Liver (tissue), 9 donors: ENCODE data around the gene POLR1H. TPM values are rescaled to one million over a fixed set of nuclear protein-coding genes. Genes with fewer than 3 reads are reported as not detected.

Experiments used
- DNase-seq: peaks from one replicate; pipeline ENCODE4 v3.0.0-alpha.2; 2017; ENCODE audit warnings: low spot score
- H3K27ac ChIP-seq, 2 donors: one replicate each; pipeline ENCODE4 v1.7.0; 2013; ENCODE audit warnings: inconsistent platforms in 2 of 2, low read length in 2 of 2, control low read depth in 1 of 2, low read depth in 1 of 2, mild to moderate bottlenecking in 1 of 2
- H3K27me3 ChIP-seq, 4 donors: one replicate each; pipeline versions ENCODE4 v1.6.1 to v1.7.0; 2013; ENCODE audit warnings: low read length in 3 of 4, inconsistent platforms in 1 of 4, mild to moderate bottlenecking in 1 of 4, moderate library complexity in 1 of 4; ENCODE audit not compliant: control insufficient read depth in 4 of 4, insufficient read depth in 4 of 4
- H3K36me3 ChIP-seq, 4 donors: one replicate each; pipeline versions ENCODE4 v1.6.1 to v1.7.0; 2013; ENCODE audit warnings: low read length in 3 of 4, mild to moderate bottlenecking in 3 of 4, low read depth in 1 of 4, moderate library complexity in 1 of 4; ENCODE audit not compliant: control insufficient read depth in 4 of 4, insufficient read depth in 3 of 4
- H3K4me1 ChIP-seq, 4 donors: one replicate each; pipeline versions ENCODE4 v1.6.1 to v1.7.0; 2013; ENCODE audit warnings: low read length in 3 of 4, mild to moderate bottlenecking in 3 of 4, moderate library complexity in 1 of 4; ENCODE audit not compliant: control insufficient read depth in 4 of 4, insufficient read depth in 4 of 4
- H3K4me3 ChIP-seq, 3 donors: one replicate each; pipeline versions ENCODE4 v1.6.1 to v1.7.0; 2013; ENCODE audit warnings: low read length in 3 of 3, control low read depth in 1 of 3, low read depth in 1 of 3, mild to moderate bottlenecking in 1 of 3
- H3K9ac ChIP-seq, 2 donors: one replicate each; pipeline ENCODE4 v1.7.0; 2013; ENCODE audit warnings: low read length in 2 of 2, mild to moderate bottlenecking in 2 of 2, moderate library complexity in 2 of 2, control low read depth in 1 of 2, low read depth in 1 of 2
- H3K9me3 ChIP-seq, 4 donors: one replicate each; pipeline versions ENCODE4 v1.6.1 to v1.7.0; 2013; ENCODE audit warnings: low read length in 3 of 4; ENCODE audit not compliant: control insufficient read depth in 4 of 4
- ATF3 ChIP-seq: IDR thresholded peaks from 2 replicates; pipeline ENCODE4 v1.6.1; 2016; ENCODE audit warnings: antibody characterized with exemption
- CTCF ChIP-seq: fragments of 150-350 bp; IDR thresholded peaks from 2 replicates; pipeline ENCODE4 v1.5.1; 2017; ENCODE audit warnings: improper control_type of control experiment, low read depth, low read length; ENCODE audit not compliant: missing input control
- EGR1 ChIP-seq, 2 donors: IDR thresholded peaks; 2 replicates each; pipeline ENCODE4 v1.6.1; 2016 to 2018; ENCODE audit warnings: antibody characterized with exemption in 2 of 2, low read depth in 2 of 2
- GABPA ChIP-seq, 2 donors: IDR thresholded peaks in 1 of 2; conservative IDR thresholded peaks in 1 of 2; 2 replicates each; pipeline ENCODE4 v1.6.1; 2016; ENCODE audit warnings: antibody characterized with exemption in 2 of 2, mild to moderate bottlenecking in 1 of 2, moderate library complexity in 1 of 2
- HNF4A ChIP-seq, 2 donors: conservative IDR thresholded peaks; 2 replicates each; pipeline ENCODE4 v1.6.1; 2016; ENCODE audit warnings: antibody characterized with exemption in 2 of 2, mild to moderate bottlenecking in 2 of 2
- HNF4G ChIP-seq: IDR thresholded peaks from 2 replicates; pipeline ENCODE4 v1.6.1; 2016; ENCODE audit warnings: antibody characterized with exemption
- MAX ChIP-seq: IDR thresholded peaks from 2 replicates; pipeline ENCODE4 v1.6.1; 2016; ENCODE audit warnings: antibody characterized with exemption
- RAD21 ChIP-seq, 2 donors: IDR thresholded peaks; 2 replicates each; pipeline ENCODE4 v1.6.1; 2016; ENCODE audit warnings: antibody characterized with exemption in 2 of 2, mild to moderate bottlenecking in 2 of 2
- REST ChIP-seq: IDR thresholded peaks from 2 replicates; pipeline ENCODE4 v1.6.1; 2016; ENCODE audit warnings: antibody characterized with exemption, mild to moderate bottlenecking
- SP1 ChIP-seq: IDR thresholded peaks from 2 replicates; pipeline ENCODE4 v1.6.1; 2018; ENCODE audit warnings: antibody characterized with exemption, mild to moderate bottlenecking
- WGBS: extraction: QIAGEN DNeasy Blood & Tissue Kit; methylation state at CpG from one replicate; pipeline ENCODE4 v1.1.7; 2013; 5-methylcytosine and 5-hydroxymethylcytosine counted together
- polyA plus RNA-seq, 2 donors: library from polyadenylated mRNA; stranded (reverse) in 1 of 2; unstranded in 1 of 2; fragments of 200-250 nt in 1 of 2; fragments of >200 nt in 1 of 2; fragmentation: Nextera tagmentation in 1 of 2; extraction: Ambion mirVana in 1 of 2; gene quantifications; one replicate each; pipeline versions ENCODE4 v1.2.1 to v1.2.3, GENCODE V29; 2013 to 2015
- total RNA-seq, 2 donors: library from RNA; depleted of rRNA; stranded (reverse); fragments of >200 nt; gene quantifications; one replicate each; pipeline ENCODE4 v1.2.3, GENCODE V29; 2014
- donor health status: healthy.
- donor health status: healthy.
- donor health status: healthy.
- donor health status: healthy.
- donor health status: healthy.

The POLR1H gene
- total and polyA plus RNA-seq, 4 donors, result 7.0 to 27.5 (median 16.8) TPM

GRCh38 chr6:30101444-30102413, 40.7 kb downstream of the POLR1H start:
- Histone ChIP-seq H3K4me1 (peaks cover 8 to 36% (median 28%) of the 10 kb centered on the region in 4 donors), H3K36me3 (no peaks in the 10 kb centered on the region), H3K27me3 (peaks cover 0 to 7% (median 3%) of the 10 kb centered on the region in 4 donors), H3K27ac (peak overlapping the region; percentile 31), H3K4me3 (peak overlapping the region in 2 of 3 donors; percentile 8 to 42), H3K9me3 (no peaks in the 10 kb centered on the region), H3K9ac (peak overlapping the region in 1 of 2 donors; percentile 19)
- TF ChIP-seq SP1, result peak; percentile 56
- peak in 1 of 2 donors; percentile 18 for TF ChIP-seq HNF4A (conservative IDR thresholded peaks at IDR 0.05)
- peak in 1 of 2 donors; percentile 30 for TF ChIP-seq GABPA (IDR thresholded peaks at IDR 0.05 in 1 of 2, conservative IDR thresholded peaks at IDR 0.05 in 1 of 2)
- TF ChIP-seq MAX, result no peak
- TF ChIP-seq HNF4G, result no peak
- TF ChIP-seq REST, result peak; percentile 52
- peak; percentile 45 to 52 for TF ChIP-seq RAD21 (IDR thresholded peaks at IDR 0.05)
- peak; percentile 94 for DNase-seq
- WGBS, result 3% methylated on average over 51 of the region's 51 CpGs

GRCh38 chr6:30102414-30102969, 41.4 kb downstream of the POLR1H start:
- Histone ChIP-seq H3K4me1 (peaks cover 8 to 36% (median 28%) of the 10 kb centered on the region in 4 donors), H3K27ac (peak overlapping the region; percentile 31 to 49), H3K9ac (no peak overlapping the region), H3K36me3 (no peaks in the 10 kb centered on the region), H3K27me3 (peaks cover 0 to 7% (median 2%) of the 10 kb centered on the region in 4 donors), H3K4me3 (peak overlapping the region in 1 of 3 donors; percentile 15), H3K9me3 (no peaks in the 10 kb centered on the region)
- TF ChIP-seq HNF4A (conservative IDR thresholded peaks at IDR 0.05), result no peak
- no peak for TF ChIP-seq CTCF
- no peak for TF ChIP-seq ATF3
- no peak for TF ChIP-seq EGR1 (IDR thresholded peaks at IDR 0.05; ENCODE audit: low read depth in 2 of 2)
- WGBS, result 46% methylated on average over 15 of the region's 15 CpGs
- DNase-seq, result no peak
